GM12878 (cell line): ENCODE data around the gene TSPAN15. TPM values are rescaled to one million over a fixed set of nuclear protein-coding genes. Genes with fewer than 3 reads are reported as not detected.

Experiments
- ATAC-seq: fragments of 200-7000 bp; cut with Tn5 transposase; 3 replicates; pipeline ENCODE4 v1.9.1; 2020; ENCODE audit warnings: mild to moderate bottlenecking, moderate library complexity
- BruUV-seq: library from RNA; stranded (reverse); fragments of 400-500 nt; replicated peaks from 2 replicates; lab custom pipeline; 2021; lab: Mats Ljungman, UMichigan
- CTCF ChIA-PET: fragments of 300-600 bp; sonication (Branson Sonifier 250); formaldehyde crosslinking; extraction: SDS; loops from one replicate; lab custom pipeline; 2021; ENCODE audit warnings: inconsistent platforms; lab: Yijun Ruan, JAX
- POLR2A ChIA-PET: fragments of 350-600 bp; formaldehyde crosslinking; extraction: SDS; loops from one replicate; lab custom pipeline; 2021; ENCODE audit warnings: inconsistent platforms; lab: Charles Lee
- RAD21 ChIA-PET: fragments of 300-600 bp; sonication (Branson Sonifier 250); formaldehyde crosslinking; loops from one replicate; lab custom pipeline; 2023; ENCODE audit warnings: antibody characterized with exemption; ENCODE audit not compliant: unreplicated experiment; lab: Charles Lee
- SMC1A ChIA-PET: fragments of 300-600 bp; sonication (Branson Sonifier 250); formaldehyde crosslinking; loops from one replicate; lab custom pipeline; 2023; ENCODE audit not compliant: unreplicated experiment, uncharacterized antibody; lab: Charles Lee
- DNase-seq: peaks from one replicate; pipeline ENCODE4 v3.0.0-alpha.2; 2011; ENCODE audit warnings: low read depth, low spot score
- FAIRE-seq: peaks from 3 replicates; lab custom pipeline; 2011; peaks lifted over from hg19 to GRCh38; lab: Jason Lieb, UNC
- H2AFZ ChIP-seq: 2 replicates; pipeline ENCODE4 v1.6.0; 2011; ENCODE audit warnings: low read depth, low read length, control low read depth; ENCODE audit not compliant: control insufficient read depth
- H3K27ac ChIP-seq: 2 replicates; pipeline ENCODE4 v1.5.1; 2011; ENCODE audit warnings: control low read depth; ENCODE audit not compliant: control insufficient read depth, insufficient read depth
- H3K27me3 ChIP-seq, 2 experiments: replicated peaks in 1 of 2; 2 replicates each; pipeline versions ENCODE4 v1.6.0 to v1.6.1; 2011; ENCODE audit warnings: low read length in 1 of 2; ENCODE audit not compliant: control insufficient read depth in 2 of 2, insufficient read depth in 2 of 2
- H3K36me3 ChIP-seq, 2 experiments: 2 replicates each; pipeline ENCODE4 v1.5.1; 2011; ENCODE audit warnings: low read length in 1 of 2; ENCODE audit not compliant: control insufficient read depth in 2 of 2, insufficient read depth in 2 of 2
- H3K4me1 ChIP-seq: 2 replicates; pipeline ENCODE4 v1.6.1; 2011; ENCODE audit warnings: mild to moderate bottlenecking, low read length, moderate library complexity, mixed read lengths; ENCODE audit not compliant: control insufficient read depth, insufficient read depth
- H3K4me2 ChIP-seq: 2 replicates; pipeline ENCODE4 v1.6.0; 2011; ENCODE audit warnings: control low read depth; ENCODE audit not compliant: control insufficient read depth, insufficient read depth
- H3K4me3 ChIP-seq: fragments of 200-600 bp; sonication (generic); 2 replicates; pipeline ENCODE4 v1.5.1; 2016
- H3K79me2 ChIP-seq: 2 replicates; pipeline ENCODE4 v1.6.0; 2011; ENCODE audit warnings: low read length; ENCODE audit not compliant: control insufficient read depth, insufficient read depth
- H3K9ac ChIP-seq: 2 replicates; pipeline ENCODE4 v1.8.0; 2011; ENCODE audit warnings: low read length, control low read depth, mixed read lengths; ENCODE audit not compliant: control insufficient read depth, insufficient read depth
- H3K9me3 ChIP-seq: replicated peaks from 3 replicates; pipeline ENCODE4 v1.5.1; 2011; ENCODE audit warnings: mild to moderate bottlenecking, low read length; ENCODE audit not compliant: control insufficient read depth, insufficient read depth
- H4K20me1 ChIP-seq: 2 replicates; pipeline ENCODE4 v1.6.0; 2011; ENCODE audit not compliant: control insufficient read depth, insufficient read depth
- CEBPZ ChIP-seq: fragments of 150-350 bp; IDR thresholded peaks from 2 replicates; pipeline ENCODE4 v1.6.1; 2016; ENCODE audit warnings: low read depth, low read length
- E4F1 ChIP-seq: fragments of 450-650 bp; IDR thresholded peaks from 2 replicates; pipeline ENCODE4 v1.6.1; 2018; ENCODE audit warnings: borderline replicate concordance, mild to moderate bottlenecking; ENCODE audit not compliant: partially characterized antibody
- ESRRA ChIP-seq: IDR thresholded peaks from 2 replicates; pipeline ENCODE4 v1.6.1; 2012; ENCODE audit warnings: mild to moderate bottlenecking, low read length, improper control_type of control experiment
- JUND ChIP-seq: IDR thresholded peaks from 2 replicates; pipeline ENCODE4 v1.6.1; 2012; ENCODE audit warnings: low read depth, mild to moderate bottlenecking, low read length, improper control_type of control experiment, moderate library complexity
- PAX5 ChIP-seq: IDR thresholded peaks from 2 replicates; pipeline ENCODE4 v1.6.1; 2011; ENCODE audit warnings: low read depth, low read length, borderline replicate concordance
- STAT1 ChIP-seq: fragments of 450-650 bp; conservative IDR thresholded peaks from 2 replicates; pipeline ENCODE4 v1.6.1; 2014; ENCODE audit warnings: antibody characterized with exemption, mild to moderate bottlenecking
- SUPT20H ChIP-seq: IDR thresholded peaks from 2 replicates; pipeline ENCODE4 v1.6.1; 2011; ENCODE audit warnings: low read depth, mild to moderate bottlenecking, low read length, moderate library complexity, borderline replicate concordance; ENCODE audit not compliant: control insufficient read depth
- ZNF274 ChIP-seq: IDR thresholded peaks from one replicate; pipeline ENCODE4 v1.8.0; 2011; ENCODE audit not compliant: insufficient read length, insufficient read depth
- WGBS: methylation state at CpG from one replicate; pipeline ENCODE4 v1.1.6; 2016; ENCODE audit warnings: low lambda C conversion rate; ENCODE audit not compliant: insufficient replicate concordance, insufficient coverage; ENCODE audit errors: missing lambda C conversion rate; 5-methylcytosine and 5-hydroxymethylcytosine counted together
- in situ Hi-C: fragments of 300-500 bp; cut with MboI; formaldehyde crosslinking; loops from 9 replicates; pipeline ENCODE4 v1.14.3; 2018; ENCODE audit warnings: mixed read lengths
- intact Hi-C: fragments of 100-400 bp; cut with micrococcal nuclease; formaldehyde crosslinking; loops from one replicate; pipeline ENCODE4 v1.14.2; 2022; ENCODE audit not compliant: unreplicated experiment
- polyA plus RNA-seq, 11 experiments: library from polyadenylated mRNA; depleted of rRNA in 4 of 11; unstranded in 6 of 11; stranded (reverse) in 5 of 11; fragments of >200 nt; fragmentation: Nextera tagmentation in 4 of 11; fragmentation: Illumina TruSeq in 1 of 11; extraction: Ambion mirVana in 4 of 11; extraction: Trizol in 1 of 11; gene quantifications; 1 replicate in 1 of 11; 2 replicates in 10 of 11; pipeline versions ENCODE4 v1.2.1 to v1.2.3, GENCODE V29; 2011 to 2016; ENCODE audit warnings: inconsistent platforms in 2 of 11, missing spikeins in 2 of 11, low read depth in 1 of 11
- total RNA-seq, 4 experiments: library from RNA; depleted of rRNA in 3 of 4; stranded (reverse); fragments of >200 nt in 3 of 4; fragmentation: Illumina TruSeq in 1 of 4; extraction: Trizol in 1 of 4; gene quantifications; 2 replicates each; pipeline versions ENCODE4 v1.2.1 to v1.2.3, GENCODE V29; 2013 to 2021

TSPAN15 gene
- total and polyA plus RNA-seq, 10 of the 15 experiments (the other 5 are each of a cell fraction or from before 2014, with no cell fraction given) = 1.3 to 8.5 (median 2.4) TPM; not detected in 2

- ChIA-PET RAD21 (interaction anchor here (1.4 kb wide), 1 partner anchor 8 kb away, joined by 3 read pairs; no protein-coding TSS in a partner anchor), POLR2A (interaction anchor here (1.1 to 2.1 kb wide), 2 partner anchors 10 to 11 kb away, joined by 4 to 5 read pairs; no protein-coding TSS in a partner anchor), CTCF (interaction anchor here (0.6 to 1.2 kb wide), 3 partner anchors 11 to 50 kb away, joined by 3 to 4 read pairs (median 3); no protein-coding TSS in a partner anchor), SMC1A (interaction anchor here (1.0 to 2.2 kb wide), 2 partner anchors 9 to 11 kb away, joined by 3 to 6 read pairs; no protein-coding TSS in a partner anchor)
- no TSS peak for BruUV-seq
- no peaks in the 10 kb centered on the region for H4K20me1 ChIP-seq
- in situ Hi-C loops (no loop called here), intact Hi-C loops (no loop called here)
- no peak for DNase-seq
- H2AFZ ChIP-seq = no peak overlapping the region
- no peaks in the 10 kb centered on the region; a peak in 1 of 4 replicates for H3K27me3 ChIP-seq
- H3K9me3 ChIP-seq = no peaks in the 10 kb centered on the region
- no peak for TF ChIP-seq ESRRA
- TF ChIP-seq ZNF274 = no peak
- TF ChIP-seq PAX5 = no peak
- no peak for TF ChIP-seq CEBPZ
- no peak for TF ChIP-seq JUND
- no peak for TF ChIP-seq SUPT20H
- TF ChIP-seq E4F1 = no peak
- no peak for TF ChIP-seq STAT1
- H3K79me2 ChIP-seq = no peaks in the 10 kb centered on the region
- FAIRE-seq = no peak
- H3K4me1 ChIP-seq = peaks cover 12% of the 10 kb centered on the region
- H3K4me3 ChIP-seq = no peak overlapping the region
- H3K27ac ChIP-seq = no peak overlapping the region
- no peaks in the 10 kb centered on the region; a peak in 1 of 4 replicates for H3K36me3 ChIP-seq
- no peak overlapping the region for H3K4me2 ChIP-seq
- 42% methylated on average over 5 of the region's 5 CpGs for WGBS
- H3K9ac ChIP-seq = no peak overlapping the region
- ATAC-seq = no peak
These were observed 6.5 kb downstream of the TSPAN15 start for GRCh38 chr10:69457771-69458237.
